HG02981 (cell line): ENCODE data around the gene RBM6.
"Not testable (repeated sequence)": the region's sequence is repeated elsewhere in the genome, so short reads cannot be mapped to it uniquely, and the experiment has no call there.

Source experiments
- ATAC-seq: cut with Tn5 transposase; IDR thresholded peaks from one replicate; pipeline ENCODE4 v1.9.1; 2021; ENCODE audit warnings: mild to moderate bottlenecking, moderate library complexity; ENCODE audit not compliant: unreplicated experiment

Gene RBM6, protein sequence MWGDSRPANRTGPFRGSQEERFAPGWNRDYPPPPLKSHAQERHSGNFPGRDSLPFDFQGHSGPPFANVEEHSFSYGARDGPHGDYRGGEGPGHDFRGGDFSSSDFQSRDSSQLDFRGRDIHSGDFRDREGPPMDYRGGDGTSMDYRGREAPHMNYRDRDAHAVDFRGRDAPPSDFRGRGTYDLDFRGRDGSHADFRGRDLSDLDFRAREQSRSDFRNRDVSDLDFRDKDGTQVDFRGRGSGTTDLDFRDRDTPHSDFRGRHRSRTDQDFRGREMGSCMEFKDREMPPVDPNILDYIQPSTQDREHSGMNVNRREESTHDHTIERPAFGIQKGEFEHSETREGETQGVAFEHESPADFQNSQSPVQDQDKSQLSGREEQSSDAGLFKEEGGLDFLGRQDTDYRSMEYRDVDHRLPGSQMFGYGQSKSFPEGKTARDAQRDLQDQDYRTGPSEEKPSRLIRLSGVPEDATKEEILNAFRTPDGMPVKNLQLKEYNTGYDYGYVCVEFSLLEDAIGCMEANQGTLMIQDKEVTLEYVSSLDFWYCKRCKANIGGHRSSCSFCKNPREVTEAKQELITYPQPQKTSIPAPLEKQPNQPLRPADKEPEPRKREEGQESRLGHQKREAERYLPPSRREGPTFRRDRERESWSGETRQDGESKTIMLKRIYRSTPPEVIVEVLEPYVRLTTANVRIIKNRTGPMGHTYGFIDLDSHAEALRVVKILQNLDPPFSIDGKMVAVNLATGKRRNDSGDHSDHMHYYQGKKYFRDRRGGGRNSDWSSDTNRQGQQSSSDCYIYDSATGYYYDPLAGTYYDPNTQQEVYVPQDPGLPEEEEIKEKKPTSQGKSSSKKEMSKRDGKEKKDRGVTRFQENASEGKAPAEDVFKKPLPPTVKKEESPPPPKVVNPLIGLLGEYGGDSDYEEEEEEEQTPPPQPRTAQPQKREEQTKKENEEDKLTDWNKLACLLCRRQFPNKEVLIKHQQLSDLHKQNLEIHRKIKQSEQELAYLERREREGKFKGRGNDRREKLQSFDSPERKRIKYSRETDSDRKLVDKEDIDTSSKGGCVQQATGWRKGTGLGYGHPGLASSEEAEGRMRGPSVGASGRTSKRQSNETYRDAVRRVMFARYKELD

DNA sequence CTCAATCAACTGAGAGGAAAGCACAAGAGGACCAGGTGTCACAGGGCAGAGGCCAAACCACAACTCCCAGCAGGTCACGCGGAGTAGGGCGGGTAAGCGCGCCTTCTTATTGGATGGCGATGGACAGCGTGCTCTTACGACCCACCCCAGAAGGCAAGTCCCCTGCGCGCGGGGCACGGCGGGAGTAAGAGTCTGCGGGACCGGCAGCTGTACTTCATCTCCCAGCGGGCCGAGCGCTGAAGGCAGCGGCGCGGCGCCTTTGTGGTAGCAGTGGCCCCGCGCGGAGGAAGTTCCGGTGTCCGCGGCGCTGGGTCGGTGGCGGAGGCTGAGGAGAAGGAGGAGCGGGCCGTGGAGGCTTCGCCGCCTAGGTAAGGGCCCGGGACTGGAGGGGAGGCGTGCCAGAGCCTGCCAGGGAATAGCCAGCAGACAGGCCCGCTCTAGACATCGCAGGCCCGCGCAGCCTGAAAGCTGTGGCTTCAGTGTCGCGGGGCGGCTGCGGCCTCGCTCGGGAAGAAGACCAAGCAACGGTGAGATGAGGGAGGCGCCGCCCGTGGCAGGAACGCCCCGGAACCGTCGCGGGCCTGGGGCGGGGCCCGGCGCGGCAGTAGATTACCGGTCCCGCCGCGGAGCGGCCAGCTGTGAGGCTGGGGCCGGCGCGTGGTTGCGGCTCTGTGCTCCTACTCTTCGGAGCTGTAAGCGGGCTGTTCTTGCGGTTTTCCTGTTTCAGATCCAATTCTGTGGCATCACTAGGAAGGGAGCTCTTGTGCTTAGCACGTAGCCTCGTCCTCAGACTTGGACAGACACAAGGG is at the start of gene RBM6:
TSS of gene RBM6 (plus strand) at position 293 of the 809 bp plus-strand sequence. CDS start 22,492 bp downstream, outside the sequence.
- peak; percentile 92 for ATAC-seq

DNA sequence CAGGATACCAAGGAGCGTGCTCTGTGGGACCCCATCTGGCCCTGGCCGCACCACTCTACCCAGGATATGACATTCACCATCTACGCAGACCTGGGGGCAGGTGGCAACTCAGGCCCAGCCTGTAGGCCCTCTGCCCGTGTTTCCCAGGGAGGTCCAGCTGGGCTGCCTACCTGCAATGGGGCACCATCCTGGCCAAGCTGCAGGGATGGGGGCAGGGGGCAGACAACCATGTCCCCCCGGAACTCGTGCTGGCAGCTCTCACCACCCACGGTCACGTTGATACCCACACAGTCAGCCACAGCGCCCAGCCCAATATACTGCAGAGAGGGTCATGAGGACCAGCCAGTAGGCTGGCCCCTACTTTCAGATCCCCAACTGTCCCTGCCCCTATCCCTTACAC is 44.2 kb upstream of the RBM6 start:
- ATAC-seq, result no peak

DNA sequence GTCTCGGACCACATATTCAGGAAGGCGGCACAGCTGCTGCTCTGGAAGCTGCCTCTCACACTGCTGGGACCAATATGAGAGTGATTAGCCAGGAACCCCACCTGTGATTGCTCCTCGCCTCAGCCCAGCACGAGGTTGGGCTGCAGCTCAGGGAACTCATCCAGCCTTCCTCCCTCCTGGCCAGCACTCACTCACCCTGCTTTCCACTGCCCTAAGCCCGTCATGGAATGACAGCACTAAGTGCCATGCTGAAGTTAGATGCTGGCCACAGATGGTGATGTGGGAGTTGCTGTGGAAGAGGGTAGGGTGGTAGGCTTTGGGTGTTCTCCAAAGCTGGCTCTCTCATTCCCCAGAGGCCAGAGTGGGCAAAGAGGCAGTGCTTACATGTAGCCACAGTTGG is 43.6 kb upstream of the RBM6 start:
- ATAC-seq, result no peak

DNA sequence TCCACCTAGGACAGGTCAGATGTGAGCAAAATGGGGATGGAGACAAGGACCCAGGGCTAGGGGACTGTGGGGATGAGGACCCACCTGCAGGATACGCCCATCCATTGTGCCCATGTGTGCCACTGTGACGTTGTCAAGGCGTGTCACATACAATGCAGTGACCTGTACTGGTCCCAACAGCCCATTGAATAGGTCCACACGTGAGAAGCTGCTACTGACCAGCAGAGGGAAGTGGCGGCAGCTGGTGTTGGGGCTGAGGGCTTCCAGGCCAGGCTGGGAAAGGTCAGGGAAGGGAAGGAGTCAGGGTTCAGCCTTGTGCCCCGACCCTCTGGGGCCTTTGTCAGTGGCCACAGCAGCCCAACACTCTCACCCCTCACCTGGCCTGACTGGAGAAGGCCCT is 41.0 kb upstream of the RBM6 start:
- no peak for ATAC-seq

DNA sequence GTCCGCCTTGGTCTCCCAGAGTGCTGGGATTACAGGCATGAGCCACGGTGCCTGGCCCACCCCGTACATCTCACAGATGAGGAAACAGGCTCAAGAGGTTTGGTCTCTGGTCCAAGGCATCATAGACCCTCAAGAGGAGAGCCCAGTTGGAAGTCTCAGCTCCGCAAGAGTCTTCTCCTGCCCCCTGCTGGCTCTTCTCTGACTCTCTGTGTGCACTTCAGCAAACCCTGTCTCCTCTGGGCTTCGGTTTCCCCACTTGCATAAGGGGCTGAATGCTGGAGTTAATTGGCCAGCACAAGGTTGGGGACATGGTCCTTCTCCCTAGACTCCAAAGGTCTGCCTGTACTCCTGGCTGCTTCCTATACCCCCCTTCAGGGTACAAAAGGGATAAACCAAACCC is 40.1 kb upstream of the RBM6 start:
- no peak for ATAC-seq

DNA sequence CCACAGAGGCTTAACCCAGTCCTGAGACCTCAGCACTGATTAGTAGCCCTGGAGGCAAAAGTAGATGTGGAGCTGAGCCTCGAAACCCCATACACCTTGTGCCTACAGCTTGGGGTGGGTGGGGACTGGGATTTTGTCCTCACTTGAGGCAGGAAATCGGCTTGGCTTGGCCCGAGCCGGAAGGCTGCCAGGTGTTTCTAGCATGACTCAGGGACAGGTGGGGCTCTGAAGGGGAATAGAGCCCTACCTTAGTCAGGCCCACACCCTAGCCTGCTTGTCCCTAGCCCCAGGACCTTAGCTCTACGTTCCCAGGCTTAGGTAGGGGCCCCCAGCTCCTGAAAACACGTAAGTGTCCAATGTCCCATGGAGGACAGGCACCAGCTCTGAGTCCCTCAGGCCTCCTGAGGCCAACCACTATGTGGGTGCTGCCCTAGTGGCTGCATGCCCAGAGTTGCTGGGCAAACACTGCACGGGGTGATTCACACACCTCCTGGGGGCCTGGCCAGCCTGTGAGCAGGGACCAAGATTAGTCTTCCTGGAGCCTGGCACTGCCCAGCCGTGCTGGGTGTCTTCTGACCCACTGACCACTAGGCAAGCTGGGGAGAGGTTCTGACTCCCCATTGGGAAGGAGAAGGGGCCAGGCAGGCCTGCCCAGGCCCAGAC is 39.3 kb upstream of the RBM6 start:
- no peak for ATAC-seq

DNA sequence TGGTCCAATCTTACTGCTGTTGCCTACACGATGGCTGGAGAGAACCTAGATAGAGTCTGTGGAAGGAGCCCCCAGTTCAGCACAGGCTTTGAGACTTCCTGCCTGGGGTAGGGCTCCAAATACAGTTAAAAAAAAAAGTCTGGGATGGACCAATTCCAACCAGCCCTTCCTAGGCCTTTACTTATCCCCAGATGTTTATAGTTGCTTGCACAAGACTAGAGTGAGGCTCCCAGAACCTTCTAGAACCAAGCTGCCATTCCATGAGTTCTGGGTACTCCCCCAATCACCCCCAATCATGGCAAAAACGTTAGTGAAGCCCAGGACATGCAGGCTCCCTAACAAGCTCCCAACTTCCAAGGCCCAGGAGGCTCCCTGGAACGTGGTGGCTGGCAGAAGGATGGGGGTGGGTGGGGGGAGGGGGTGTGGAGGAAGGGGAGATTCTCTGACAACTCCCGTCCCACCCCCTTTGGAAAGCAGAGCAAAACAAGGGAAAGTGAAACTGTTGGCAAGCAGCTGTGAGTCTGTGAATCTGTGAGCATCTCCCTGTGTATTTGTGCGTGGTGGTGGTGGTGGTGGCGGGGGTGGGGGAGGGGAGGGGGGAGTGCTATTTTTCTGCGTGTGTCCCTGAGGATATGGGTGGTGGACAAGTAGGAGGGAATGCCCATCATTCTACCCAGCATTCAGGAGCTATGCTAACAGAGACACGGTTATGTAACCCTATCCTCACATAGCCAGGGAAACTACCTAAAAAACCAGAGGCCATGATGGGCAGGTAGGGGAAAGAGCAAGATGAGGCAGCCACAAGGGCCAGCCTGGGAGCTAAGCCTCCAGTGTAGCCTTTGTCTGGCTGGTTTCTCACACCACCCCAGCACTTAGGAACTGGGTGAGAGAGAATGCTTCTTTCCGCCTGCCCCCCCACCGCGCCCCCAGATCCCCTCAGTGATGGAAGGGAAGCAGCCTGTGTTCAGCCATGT is 38.3 kb upstream of the RBM6 start:
- ATAC-seq, result no peak

DNA sequence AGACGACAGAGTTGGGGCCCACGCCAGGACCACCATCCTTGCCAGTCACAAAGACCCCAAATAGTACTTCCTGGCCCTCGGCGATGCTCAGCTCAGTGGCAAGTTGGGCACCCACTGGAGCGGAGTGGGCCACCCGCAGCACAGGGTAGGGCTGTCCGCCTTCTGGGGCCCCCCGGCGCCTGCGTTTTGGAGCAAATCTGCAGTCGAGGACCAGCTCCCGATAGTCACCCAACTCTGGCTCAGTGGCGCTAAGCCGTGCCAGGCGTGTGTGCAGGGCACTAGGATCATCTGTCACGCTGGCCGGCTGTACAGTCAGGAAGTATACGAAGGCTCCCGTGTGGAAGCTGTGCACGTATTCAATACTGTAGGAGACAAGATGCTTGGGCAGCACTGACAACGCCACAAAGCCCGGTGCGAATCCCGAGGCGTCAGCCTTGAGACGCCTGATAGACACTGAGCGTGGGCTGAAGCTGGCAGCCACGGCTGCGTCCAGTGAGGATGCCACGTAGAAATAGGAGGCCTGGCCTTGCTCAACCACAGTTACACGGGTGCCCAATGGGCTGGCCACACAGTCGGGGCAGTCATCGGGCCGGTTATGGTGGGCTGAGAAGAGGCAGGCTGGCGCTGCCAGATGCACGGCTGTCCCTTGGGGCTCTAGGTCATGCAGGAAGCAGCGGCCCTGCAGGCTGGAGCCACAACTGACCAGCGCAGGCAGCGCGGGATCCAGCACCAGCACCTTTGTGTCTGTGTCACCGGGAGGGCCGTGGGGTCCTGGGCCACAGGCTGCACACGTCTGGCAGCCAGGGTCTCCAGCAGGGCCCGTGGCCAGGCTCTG is 37.2 kb upstream of the RBM6 start:
- no peak for ATAC-seq

DNA sequence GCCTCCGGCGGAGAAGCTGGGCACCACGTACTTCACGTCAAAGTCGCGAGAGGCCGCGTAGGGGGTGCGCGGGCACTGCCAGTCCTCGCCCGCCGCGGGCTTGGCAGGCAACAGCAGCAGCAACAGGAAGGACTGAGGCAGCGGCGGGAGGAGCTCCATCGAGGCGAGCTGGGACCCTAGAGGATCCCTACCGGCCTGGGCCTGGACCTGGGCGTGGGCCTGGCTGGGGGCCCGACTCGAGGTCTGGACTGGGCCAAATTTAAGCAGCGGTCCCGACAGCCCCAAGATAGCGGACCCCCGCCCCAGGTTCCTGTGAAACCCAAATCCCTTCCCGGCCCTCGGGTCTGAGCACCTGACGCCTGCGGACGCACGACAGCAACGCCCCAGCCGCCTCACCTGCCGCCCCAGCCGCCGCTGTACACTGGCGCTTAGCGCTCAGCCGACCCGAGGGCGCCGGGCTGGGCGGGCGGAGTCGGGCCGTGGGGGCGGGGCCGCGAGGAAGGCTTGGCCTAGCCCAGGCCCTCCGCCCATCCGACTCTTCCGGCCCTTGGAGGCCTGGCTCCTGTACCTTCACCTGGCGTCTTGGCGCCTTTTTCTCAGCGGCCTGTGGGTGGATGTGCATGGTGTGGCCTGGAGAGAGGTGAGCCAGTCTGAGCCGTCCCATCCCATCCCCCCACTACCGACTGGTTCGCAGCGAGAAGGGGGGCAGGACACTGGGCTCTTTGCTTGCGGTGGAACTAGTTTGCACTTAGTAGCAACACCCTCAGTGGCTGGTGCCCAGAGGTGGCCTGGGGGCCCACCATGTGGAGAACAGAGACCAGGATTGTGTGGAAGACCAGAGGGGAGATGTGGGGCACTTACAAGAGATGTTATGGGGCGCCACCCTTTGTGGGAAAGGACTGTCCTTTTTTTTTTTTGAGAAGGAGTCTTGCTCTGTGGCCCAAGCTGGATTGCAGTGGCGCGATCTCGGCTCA is 36.2 kb upstream of the RBM6 start, which contains the start of gene MST1R:
TSS of gene MST1R (minus strand) at position 423 of the 974 bp plus-strand sequence. CDS start at position 159, 264 bp downstream.
- ATAC-seq, result peak; percentile 78

DNA sequence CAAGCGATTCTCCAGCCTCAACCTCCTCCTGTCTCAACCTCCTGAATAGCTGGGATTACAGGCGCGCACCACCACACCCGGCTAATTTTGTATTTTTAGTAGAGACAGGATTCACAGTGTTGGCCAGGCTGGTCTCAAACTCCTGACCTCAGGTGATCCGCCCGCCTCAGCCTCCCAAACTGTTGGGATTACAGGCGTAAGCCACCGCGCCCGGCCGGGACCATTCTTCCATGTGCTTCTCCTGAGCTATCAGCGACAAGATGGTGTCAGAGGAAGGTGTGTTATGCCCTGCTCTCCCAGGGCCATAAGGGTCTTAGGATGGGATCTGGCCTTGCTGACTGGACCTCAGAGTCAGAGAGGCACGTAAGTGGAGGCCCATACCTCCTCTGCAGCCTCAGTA is 35.5 kb upstream of the RBM6 start:
- ATAC-seq, result not testable (repeated sequence)

DNA sequence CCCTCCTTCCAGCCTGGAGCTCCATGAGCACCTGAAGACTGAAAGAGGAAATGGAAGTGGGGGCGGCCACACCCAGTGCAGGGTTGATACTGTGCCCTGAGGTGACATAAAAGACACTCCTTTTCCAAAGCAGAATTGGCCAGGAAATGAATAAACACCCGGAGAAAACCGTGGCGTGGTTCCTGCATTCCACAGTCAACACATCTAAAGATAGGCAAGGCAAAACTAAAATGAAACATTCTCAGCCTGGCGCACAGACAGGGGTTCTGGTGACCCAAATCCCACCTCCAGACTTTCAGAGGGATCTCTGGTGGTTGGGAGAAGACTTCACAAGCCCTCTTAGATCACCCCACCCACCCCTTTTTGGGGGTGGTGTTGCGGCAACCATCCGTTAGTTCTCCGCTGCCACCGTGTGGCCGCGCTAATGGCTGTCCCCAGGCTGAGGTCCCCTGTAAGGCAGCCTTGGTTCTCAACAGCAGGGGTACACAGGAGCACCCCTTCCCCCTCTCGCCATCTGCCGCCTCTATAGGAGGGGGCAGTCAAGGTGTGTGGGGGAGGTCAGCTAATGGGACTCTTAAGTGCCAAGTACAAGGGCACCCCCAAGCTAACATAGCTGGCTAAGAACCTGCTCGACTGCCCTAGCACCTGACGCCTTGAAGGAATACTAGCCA is 33.7 kb upstream of the RBM6 start:
- ATAC-seq, result no peak

DNA sequence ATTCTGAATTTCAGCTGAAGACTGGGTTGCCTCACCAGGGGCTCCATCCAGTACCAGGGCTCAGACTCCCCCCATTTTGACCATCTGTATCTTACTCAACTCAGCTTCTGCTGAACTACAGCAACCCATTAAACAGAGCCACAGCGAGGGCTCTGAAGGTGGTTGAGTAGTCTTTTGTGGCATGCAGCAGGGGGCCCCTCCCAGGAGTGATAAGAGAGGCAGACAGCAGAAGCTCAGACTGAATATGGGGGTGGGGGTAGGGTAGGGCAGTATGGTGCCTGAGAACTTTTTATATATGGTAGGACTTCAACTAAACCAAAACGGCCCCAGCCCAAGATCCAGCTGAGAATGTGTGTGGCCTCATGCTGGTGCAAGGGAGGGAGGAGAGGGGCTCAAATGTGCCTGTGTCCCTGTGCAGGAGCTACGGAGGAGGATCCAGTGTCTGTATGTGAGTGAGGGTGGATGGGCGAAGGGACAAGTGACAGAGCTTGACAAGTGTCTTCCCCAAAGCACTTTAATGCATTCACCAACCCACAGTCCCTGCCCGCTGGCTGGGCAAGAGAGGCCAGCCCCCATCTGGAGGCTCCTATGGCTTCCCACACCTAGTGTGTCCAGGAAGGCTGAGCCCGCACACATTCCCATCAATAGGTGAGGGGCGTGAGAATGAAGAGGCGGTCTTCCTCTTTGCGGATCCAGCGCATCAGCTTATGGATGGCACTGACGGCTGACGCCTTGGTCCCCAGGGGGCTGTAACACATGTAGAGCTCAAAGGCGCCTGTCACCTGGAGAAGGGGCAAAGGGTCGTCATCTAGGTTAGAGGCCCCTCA is 31.4 kb upstream of the RBM6 start:
- no peak for ATAC-seq

DNA sequence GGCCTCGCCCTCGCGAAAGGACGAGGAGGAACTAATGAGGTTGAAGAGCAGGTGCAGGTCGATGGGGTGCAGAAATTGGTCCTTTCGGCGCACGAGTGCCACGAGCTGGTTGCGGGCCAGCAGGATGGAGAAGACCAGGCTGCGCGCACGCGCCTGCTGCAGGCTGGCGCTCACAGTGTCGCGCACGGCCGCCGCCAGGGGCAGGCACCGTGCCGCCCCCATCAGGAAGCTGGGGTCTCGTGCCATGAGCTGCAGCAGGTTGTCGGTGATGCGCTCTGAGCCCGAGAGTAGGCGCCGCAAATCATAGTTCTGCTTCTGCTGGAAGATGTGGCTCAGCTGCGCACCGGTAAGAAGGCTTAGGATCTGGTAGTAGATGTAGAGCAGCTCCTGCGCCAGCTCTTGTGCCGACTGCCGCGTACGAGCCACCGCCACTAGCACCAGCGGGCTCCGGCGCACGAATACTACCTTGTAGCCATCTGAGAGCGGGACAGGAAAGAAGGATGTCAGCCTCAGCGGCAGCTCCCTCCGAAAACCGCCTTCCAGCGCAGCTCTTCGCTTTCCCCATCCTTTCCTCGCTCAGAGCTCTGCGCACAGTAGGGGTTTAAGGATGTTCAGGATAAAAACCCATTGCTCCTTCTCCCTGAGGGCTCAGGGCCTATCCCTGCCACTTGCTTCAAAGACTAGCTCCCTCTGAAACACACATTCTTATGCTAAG is 29.4 kb upstream of the RBM6 start:
- no peak for ATAC-seq

DNA sequence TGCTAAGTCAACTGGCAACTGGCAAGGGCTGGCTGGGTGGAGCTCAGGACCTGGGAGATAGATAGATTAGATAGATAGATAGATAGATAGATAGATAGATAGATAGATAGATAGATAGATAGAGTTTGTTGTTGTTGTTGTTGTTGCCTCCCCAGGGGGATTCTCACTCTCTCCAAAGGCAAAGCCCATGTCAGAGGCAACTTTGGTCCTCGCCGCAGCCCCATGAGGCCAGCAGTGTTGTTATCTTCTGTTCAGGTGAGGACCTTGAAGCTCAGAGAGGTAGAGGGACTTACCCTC is 28.9 kb upstream of the RBM6 start:
- ATAC-seq, result no peak

DNA sequence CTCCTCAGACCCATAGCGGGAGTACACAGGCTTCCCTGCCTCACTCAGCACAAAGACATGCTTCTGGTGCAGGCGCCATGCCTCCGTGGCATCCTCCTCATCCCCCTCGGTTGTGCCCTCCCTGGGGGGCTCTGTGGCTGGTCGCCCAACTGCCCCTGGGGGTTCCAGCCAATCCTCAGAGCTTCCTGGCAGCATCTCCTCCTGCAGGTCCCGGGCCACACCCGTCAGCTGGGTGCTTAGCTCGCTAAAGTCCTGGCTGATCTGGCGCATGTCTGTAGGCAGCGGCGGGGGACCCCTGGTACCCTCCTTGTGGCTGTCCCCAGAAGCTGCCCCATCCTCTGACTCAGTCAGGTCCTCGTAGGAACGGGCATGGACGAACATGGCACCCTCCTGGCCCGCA is 28.3 kb upstream of the RBM6 start:
- ATAC-seq, result no peak
